ENCODE data around the gene MATN1.

MATN1 gene

DNA sequence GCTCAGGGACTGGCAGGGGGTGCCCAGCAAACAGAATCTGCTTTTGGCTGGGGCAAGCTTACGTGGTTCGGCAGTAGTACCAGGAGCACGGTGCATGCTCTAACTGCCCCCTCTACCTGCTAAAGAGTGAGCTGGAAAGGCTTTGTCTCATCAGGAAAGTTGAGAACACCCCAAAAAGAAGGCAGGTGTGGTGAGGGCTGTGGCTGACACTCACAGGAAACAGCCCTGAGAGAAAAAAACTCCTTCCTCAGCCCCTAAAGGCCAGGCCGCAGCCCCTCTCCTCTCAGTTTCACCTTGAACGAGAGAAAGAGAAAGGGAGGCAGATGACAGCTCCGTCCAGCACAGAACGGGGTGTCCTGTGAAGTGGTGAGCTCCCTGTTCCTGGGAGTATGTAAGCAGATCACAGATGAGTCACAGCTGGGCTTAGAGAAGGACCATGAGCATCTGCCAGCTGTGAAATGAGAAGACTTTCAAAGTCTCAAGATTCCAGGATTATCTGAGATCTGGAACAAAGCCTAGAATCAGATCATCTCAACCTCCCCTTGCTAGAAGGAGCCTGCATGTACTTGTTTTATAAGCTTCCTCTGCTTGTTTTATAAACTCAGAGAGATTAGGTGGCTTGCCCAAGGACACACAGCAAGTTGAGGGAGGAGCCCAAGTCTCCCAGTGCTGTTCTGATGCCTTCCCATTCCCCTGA, 20.8 kb upstream of the MATN1 start:
- ATAC-seq: no peak; the same call in 2 of the 3 replicates
- TF ChIP-seq ARNTL (CRISPR knock-in tag; IDR thresholded peaks at IDR 0.05; ENCODE audit: borderline replicate concordance, low read depth) (no peak), BACH2 (CRISPR knock-in tag; IDR thresholded peaks at IDR 0.05; ENCODE audit: borderline replicate concordance) (no peak), TOX (CRISPR knock-in tag; IDR thresholded peaks at IDR 0.05; ENCODE audit: borderline replicate concordance) (no peak)
- TF ChIP-seq, protein P1, sequence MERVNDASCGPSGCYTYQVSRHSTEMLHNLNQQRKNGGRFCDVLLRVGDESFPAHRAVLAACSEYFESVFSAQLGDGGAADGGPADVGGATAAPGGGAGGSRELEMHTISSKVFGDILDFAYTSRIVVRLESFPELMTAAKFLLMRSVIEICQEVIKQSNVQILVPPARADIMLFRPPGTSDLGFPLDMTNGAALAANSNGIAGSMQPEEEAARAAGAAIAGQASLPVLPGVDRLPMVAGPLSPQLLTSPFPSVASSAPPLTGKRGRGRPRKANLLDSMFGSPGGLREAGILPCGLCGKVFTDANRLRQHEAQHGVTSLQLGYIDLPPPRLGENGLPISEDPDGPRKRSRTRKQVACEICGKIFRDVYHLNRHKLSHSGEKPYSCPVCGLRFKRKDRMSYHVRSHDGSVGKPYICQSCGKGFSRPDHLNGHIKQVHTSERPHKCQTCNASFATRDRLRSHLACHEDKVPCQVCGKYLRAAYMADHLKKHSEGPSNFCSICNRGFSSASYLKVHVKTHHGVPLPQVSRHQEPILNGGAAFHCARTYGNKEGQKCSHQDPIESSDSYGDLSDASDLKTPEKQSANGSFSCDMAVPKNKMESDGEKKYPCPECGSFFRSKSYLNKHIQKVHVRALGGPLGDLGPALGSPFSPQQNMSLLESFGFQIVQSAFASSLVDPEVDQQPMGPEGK (CRISPR knock-in tag; IDR thresholded peaks at IDR 0.05; ENCODE audit: borderline replicate concordance): no peak

DNA sequence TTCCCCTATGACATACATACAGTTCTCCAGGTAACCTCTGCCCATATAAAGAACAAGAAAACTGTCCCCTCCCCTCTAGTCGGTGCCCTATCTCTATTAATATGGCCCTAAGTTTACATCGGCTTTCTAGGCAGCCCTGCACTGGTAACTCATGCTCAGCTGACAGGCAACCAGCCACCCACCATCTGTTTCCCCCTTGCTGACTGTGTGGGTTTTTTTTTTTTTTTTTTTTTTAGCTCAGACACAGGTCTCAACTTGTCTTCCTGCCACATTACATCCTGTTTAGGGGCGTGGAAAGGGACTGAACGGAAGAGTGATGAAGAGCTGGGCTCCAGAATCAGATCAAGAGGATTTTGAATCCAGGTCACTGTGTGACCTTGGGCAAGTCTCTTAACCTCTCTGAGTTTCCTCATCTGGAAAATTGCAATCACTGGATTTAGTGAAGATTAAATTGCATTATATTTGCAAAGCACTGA, 20.2 kb upstream of the MATN1 start:
- TF ChIP-seq ISL1 (CRISPR knock-in tag; IDR thresholded peaks at IDR 0.05) (no peak), BACH2 (CRISPR knock-in tag; IDR thresholded peaks at IDR 0.05; ENCODE audit: borderline replicate concordance) (no peak), ZC3H10 (CRISPR knock-in tag; IDR thresholded peaks at IDR 0.05) (no peak), ZNF70 (CRISPR knock-in tag; IDR thresholded peaks at IDR 0.05) (peak; percentile 99)
- no peak for ATAC-seq

DNA sequence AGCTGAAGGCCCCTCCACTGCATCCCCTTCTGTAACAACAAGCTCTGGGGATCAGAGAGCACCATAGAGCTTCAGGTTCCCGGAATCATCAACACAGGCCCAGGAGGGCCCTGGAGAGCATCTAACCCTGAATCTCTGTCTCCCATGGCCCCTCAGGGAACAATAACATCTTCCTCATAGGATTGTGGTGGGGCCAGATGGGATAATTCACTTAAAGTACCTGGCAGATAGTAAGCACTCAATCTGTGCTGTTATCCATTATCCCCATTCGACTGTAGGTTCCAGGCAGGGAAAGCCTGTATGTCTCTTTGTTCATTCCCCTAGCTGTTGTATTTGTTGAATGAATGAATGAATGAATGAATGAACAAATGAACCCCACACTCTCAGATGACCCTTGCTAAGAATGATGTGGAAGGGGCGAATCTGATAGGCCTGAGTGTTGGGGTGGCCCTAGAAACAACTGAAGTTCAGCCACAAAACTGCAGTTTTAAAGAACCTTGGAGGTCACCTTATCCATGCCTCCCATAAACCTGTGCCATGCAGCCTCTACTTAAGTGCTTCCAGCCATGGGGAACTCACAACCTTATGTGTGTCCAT, 19.7 kb upstream of the MATN1 start:
- no peak for ATAC-seq
- TF ChIP-seq, protein P1 (CRISPR knock-in tag; IDR thresholded peaks at IDR 0.05; ENCODE audit: borderline replicate concordance): no peak
- no peak for TF ChIP-seq ZFP30 (CRISPR knock-in tag; IDR thresholded peaks at IDR 0.05)
- TF ChIP-seq ISL1 (CRISPR knock-in tag; IDR thresholded peaks at IDR 0.05): no peak
- TF ChIP-seq ZNF70 (CRISPR knock-in tag; IDR thresholded peaks at IDR 0.05): no peak
- no peak for TF ChIP-seq ZFP3 (CRISPR knock-in tag; IDR thresholded peaks at IDR 0.05)
- TF ChIP-seq, protein P2, sequence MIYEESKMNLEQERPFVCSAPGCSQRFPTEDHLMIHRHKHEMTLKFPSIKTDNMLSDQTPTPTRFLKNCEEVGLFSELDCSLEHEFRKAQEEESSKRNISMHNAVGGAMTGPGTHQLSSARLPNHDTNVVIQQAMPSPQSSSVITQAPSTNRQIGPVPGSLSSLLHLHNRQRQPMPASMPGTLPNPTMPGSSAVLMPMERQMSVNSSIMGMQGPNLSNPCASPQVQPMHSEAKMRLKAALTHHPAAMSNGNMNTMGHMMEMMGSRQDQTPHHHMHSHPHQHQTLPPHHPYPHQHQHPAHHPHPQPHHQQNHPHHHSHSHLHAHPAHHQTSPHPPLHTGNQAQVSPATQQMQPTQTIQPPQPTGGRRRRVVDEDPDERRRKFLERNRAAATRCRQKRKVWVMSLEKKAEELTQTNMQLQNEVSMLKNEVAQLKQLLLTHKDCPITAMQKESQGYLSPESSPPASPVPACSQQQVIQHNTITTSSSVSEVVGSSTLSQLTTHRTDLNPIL (CRISPR knock-in tag; IDR thresholded peaks at IDR 0.05; ENCODE audit: low read depth): no peak
- no peak for TF ChIP-seq OSR1 (CRISPR knock-in tag; IDR thresholded peaks at IDR 0.05)
- no peak for TF ChIP-seq PPARA (CRISPR knock-in tag; IDR thresholded peaks at IDR 0.05; ENCODE audit: borderline replicate concordance)
- TF ChIP-seq SNAI2 (CRISPR knock-in tag; IDR thresholded peaks at IDR 0.05): no peak
- TF ChIP-seq, protein P3, sequence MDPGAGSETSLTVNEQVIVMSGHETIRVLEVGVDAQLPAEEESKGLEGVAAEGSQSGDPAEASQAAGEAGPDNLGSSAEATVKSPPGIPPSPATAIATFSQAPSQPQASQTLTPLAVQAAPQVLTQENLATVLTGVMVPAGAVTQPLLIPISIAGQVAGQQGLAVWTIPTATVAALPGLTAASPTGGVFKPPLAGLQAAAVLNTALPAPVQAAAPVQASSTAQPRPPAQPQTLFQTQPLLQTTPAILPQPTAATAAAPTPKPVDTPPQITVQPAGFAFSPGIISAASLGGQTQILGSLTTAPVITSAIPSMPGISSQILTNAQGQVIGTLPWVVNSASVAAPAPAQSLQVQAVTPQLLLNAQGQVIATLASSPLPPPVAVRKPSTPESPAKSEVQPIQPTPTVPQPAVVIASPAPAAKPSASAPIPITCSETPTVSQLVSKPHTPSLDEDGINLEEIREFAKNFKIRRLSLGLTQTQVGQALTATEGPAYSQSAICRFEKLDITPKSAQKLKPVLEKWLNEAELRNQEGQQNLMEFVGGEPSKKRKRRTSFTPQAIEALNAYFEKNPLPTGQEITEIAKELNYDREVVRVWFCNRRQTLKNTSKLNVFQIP (CRISPR knock-in tag; IDR thresholded peaks at IDR 0.05; ENCODE audit: borderline replicate concordance, low read depth): no peak
- no peak for TF ChIP-seq GLIS3 (CRISPR knock-in tag; IDR thresholded peaks at IDR 0.05)

DNA sequence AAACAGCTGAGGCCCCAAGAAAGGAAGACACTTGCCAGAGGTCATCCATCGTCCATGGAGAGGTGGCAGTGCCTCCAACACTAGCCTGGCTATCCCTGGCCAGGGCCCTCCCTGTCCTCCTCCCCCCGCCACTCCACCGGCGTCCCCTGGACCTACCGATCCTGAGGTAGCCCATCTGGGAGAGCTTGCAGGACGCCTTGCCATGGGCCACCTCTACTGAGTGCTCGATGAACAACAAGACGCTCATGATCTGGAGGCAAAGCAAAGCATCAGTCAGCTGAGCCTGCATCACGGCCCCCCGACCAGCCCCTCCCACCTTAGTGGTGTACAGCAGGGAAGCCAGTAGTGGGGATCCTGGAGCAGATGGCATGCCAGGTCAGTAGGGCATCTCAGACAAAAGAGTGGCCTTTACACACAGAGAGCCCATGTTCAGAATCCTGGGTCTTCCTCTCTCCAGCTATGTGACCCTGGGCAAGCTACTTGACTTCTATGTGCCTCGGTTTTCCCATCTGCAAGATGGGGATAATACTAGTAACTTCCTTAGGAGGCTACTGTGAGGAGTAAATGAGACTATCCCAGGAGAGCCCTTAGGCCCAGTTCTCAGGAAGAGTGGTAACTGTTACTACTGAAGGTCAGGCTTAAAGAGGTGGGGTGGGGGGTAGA, 19.0 kb upstream of the MATN1 start:
- ATAC-seq: no peak
- TF ChIP-seq ISL1 (CRISPR knock-in tag; IDR thresholded peaks at IDR 0.05): no peak
- no peak for TF ChIP-seq ZC3H10 (CRISPR knock-in tag; IDR thresholded peaks at IDR 0.05)
- no peak for TF ChIP-seq OSR1 (CRISPR knock-in tag; IDR thresholded peaks at IDR 0.05)
- TF ChIP-seq, protein P2 (CRISPR knock-in tag; IDR thresholded peaks at IDR 0.05; ENCODE audit: low read depth): no peak
- no peak for TF ChIP-seq ZNF565 (CRISPR knock-in tag; conservative IDR thresholded peaks at IDR 0.05; ENCODE audit: low read depth)
- TF ChIP-seq, protein P1 (CRISPR knock-in tag; IDR thresholded peaks at IDR 0.05; ENCODE audit: borderline replicate concordance): no peak
- TF ChIP-seq ZNF8 (CRISPR knock-in tag; IDR thresholded peaks at IDR 0.05): no peak
- no peak for TF ChIP-seq GLIS3 (CRISPR knock-in tag; IDR thresholded peaks at IDR 0.05)
- no peak for TF ChIP-seq ESRRG (CRISPR knock-in tag; IDR thresholded peaks at IDR 0.05)

All from SK-N-SH treated with all-trans-retinoic acid at 6 μM for 48 hours (cell line).